Body of pancreas (tissue), 4 donors: ENCODE data around the gene NXPH3.

Experiments
- POLR2A ChIP-seq, 3 donors: fragments of 450-650 bp; IDR thresholded peaks; one replicate each; pipeline ENCODE4 v1.6.1; 2016; ENCODE audit warnings: antibody characterized with exemption in 3 of 3, mild to moderate bottlenecking in 2 of 3
- TF ChIP-seq, protein P1 (sequence below), 7 experiments: fragments of 450-650 bp in 4 of 7; fragments of 200-600 bp in 3 of 7; sonication (generic) in 3 of 7; IDR thresholded peaks; one replicate each; pipeline ENCODE4 v1.5.1; 2016 to 2019; ENCODE audit warnings: antibody characterized with exemption in 7 of 7

DNA sequence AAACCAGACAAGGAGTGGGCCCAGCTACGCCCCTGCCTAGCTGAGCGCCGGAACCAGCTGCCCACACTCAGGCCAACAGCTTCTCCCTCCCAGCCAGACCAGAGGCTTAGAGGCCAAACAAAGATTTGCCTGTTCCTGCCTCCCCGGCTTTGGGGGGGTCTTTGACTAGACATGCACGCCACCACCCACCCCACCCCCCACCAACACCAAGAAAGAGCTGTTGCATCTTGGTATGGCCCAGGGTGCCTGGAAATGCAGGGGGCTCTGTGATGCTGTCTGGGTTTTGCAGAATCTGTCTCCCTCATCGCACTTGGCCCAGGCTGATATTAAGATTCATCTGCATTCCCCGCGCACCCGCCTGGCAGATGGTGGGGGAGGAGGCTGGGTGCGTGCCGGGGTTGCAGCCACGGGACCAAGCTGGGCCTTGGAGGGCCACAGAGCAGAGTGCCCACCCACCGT lies 1.3 kb upstream of the NXPH3 start:
- TF ChIP-seq, protein P1, sequence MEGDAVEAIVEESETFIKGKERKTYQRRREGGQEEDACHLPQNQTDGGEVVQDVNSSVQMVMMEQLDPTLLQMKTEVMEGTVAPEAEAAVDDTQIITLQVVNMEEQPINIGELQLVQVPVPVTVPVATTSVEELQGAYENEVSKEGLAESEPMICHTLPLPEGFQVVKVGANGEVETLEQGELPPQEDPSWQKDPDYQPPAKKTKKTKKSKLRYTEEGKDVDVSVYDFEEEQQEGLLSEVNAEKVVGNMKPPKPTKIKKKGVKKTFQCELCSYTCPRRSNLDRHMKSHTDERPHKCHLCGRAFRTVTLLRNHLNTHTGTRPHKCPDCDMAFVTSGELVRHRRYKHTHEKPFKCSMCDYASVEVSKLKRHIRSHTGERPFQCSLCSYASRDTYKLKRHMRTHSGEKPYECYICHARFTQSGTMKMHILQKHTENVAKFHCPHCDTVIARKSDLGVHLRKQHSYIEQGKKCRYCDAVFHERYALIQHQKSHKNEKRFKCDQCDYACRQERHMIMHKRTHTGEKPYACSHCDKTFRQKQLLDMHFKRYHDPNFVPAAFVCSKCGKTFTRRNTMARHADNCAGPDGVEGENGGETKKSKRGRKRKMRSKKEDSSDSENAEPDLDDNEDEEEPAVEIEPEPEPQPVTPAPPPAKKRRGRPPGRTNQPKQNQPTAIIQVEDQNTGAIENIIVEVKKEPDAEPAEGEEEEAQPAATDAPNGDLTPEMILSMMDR (IDR thresholded peaks at IDR 0.05), result no peak
- TF ChIP-seq POLR2A (IDR thresholded peaks at IDR 0.05), result no peak
